B cell (primary cell): Measurements from ENCODE around the gene FABP6. TPM values are rescaled to one million over a fixed set of nuclear protein-coding genes. Genes with fewer than 3 reads are reported as not detected.

ENCODE experiments used
- ATAC-seq: fragments of 200-7000 bp; cut with Tn5 transposase; one replicate; pipeline ENCODE4 v1.10.0; 2021; ENCODE audit warnings: low read depth, mild to moderate bottlenecking, moderate number of reproducible peaks, moderate library complexity
- CTCF ChIA-PET: fragments of 350-600 bp; sonication (Branson Sonifier 250); formaldehyde crosslinking; loops from one replicate; lab custom pipeline; 2021; ENCODE audit warnings: antibody characterized with exemption, inconsistent platforms; lab: Charles Lee
- POLR2A ChIA-PET: fragments of 350-600 bp; sonication (Branson Sonifier 250); formaldehyde crosslinking; loops from one replicate; lab custom pipeline; 2021; ENCODE audit warnings: antibody characterized with exemption; lab: Charles Lee
- DNase-seq: peaks from one replicate; pipeline ENCODE4 v3.0.0; 2013
- H2AFZ ChIP-seq: 2 replicates; pipeline ENCODE4 v1.6.1; 2012; ENCODE audit warnings: mild to moderate bottlenecking, low read depth, low read length; ENCODE audit not compliant: insufficient read depth, poor library complexity, severe bottlenecking
- H3K27ac ChIP-seq, 2 donors: 1 replicate in 1 of 2; 2 replicates in 1 of 2; pipeline ENCODE4 v1.5.1; 2012 to 2013; ENCODE audit warnings: low read length in 2 of 2, mild to moderate bottlenecking in 2 of 2, moderate library complexity in 1 of 2
- H3K27me3 ChIP-seq, 4 experiments: fragments of 200-600 bp in 1 of 4; sonication (generic) in 1 of 4; replicated peaks in 1 of 4; 1 replicate in 2 of 4; 2 replicates in 2 of 4; pipeline versions ENCODE4 v1.6.1 to v1.7.0; 2013 to 2016; ENCODE audit warnings: low read length in 3 of 4, mild to moderate bottlenecking in 2 of 4, mixed read lengths in 1 of 4, moderate library complexity in 1 of 4; ENCODE audit not compliant: insufficient read depth in 4 of 4, control insufficient read depth in 3 of 4; ENCODE audit errors: control extremely low read depth in 1 of 4
- H3K36me3 ChIP-seq, 2 experiments: replicated peaks in 1 of 2; 1 replicate in 1 of 2; 2 replicates in 1 of 2; pipeline versions ENCODE4 v1.6.1 to v1.7.1; 2013; ENCODE audit warnings: low read length in 1 of 2; ENCODE audit not compliant: insufficient read depth in 2 of 2, control insufficient read depth in 1 of 2; ENCODE audit errors: control extremely low read depth in 1 of 2, extremely low read depth in 1 of 2
- H3K4me1 ChIP-seq, 2 donors: fragments of 200-600 bp in 1 of 2; sonication (generic) in 1 of 2; 1 replicate in 1 of 2; 2 replicates in 1 of 2; pipeline versions ENCODE4 v1.5.1 to v1.6.1; 2013 to 2017; ENCODE audit warnings: low read length in 2 of 2; ENCODE audit not compliant: control insufficient read depth in 2 of 2, insufficient read depth in 2 of 2
- H3K4me2 ChIP-seq: replicated peaks from 2 replicates; pipeline ENCODE3; 2012; ENCODE audit warnings: mild to moderate bottlenecking, low read depth, low read length; ENCODE audit not compliant: poor library complexity, severe bottlenecking
- H3K4me3 ChIP-seq, 5 experiments: fragments of 200-600 bp in 1 of 5; sonication (generic) in 1 of 5; 1 replicate in 3 of 5; 2 replicates in 2 of 5; pipeline versions ENCODE4 v1.5.1 to v1.7.0; 2011 to 2016; ENCODE audit warnings: low read length in 4 of 5, mild to moderate bottlenecking in 4 of 5, low read depth in 2 of 5, control low read depth in 1 of 5, moderate library complexity in 1 of 5; ENCODE audit not compliant: insufficient read depth in 1 of 5; ENCODE audit errors: control extremely low read depth in 1 of 5, extremely low read depth in 1 of 5
- H3K79me2 ChIP-seq: fragments of 200-600 bp; sonication (generic); one replicate; pipeline ENCODE4 v1.6.0; 2016; ENCODE audit warnings: low read length; ENCODE audit not compliant: control insufficient read depth, insufficient read depth
- H3K9ac ChIP-seq: fragments of 200-600 bp; sonication (generic); 2 replicates; pipeline ENCODE4 v1.6.1; 2017; ENCODE audit warnings: mild to moderate bottlenecking, low read length, moderate library complexity
- H3K9me3 ChIP-seq, 3 donors: one replicate each; pipeline versions ENCODE4 v1.6.1 to v1.7.1; 2013; ENCODE audit warnings: low read length in 2 of 3; ENCODE audit not compliant: control insufficient read depth in 2 of 3, insufficient read depth in 1 of 3; ENCODE audit errors: control extremely low read depth in 1 of 3
- H4K20me1 ChIP-seq: 2 replicates; pipeline ENCODE4 v1.6.0; 2012; ENCODE audit warnings: mild to moderate bottlenecking, low read length; ENCODE audit not compliant: insufficient read depth, control insufficient read depth, poor library complexity, severe bottlenecking
- H3K27ac Mint-ChIP-seq: one replicate; pipeline ENCODE4 v1.8.0; 2021; ENCODE audit warnings: mixed read lengths
- H3K27me3 Mint-ChIP-seq: one replicate; pipeline ENCODE4 v1.8.0; 2021; ENCODE audit warnings: mixed read lengths
- H3K4me1 Mint-ChIP-seq: one replicate; pipeline ENCODE4 v1.8.0; 2021; ENCODE audit warnings: mixed read lengths
- H3K4me3 Mint-ChIP-seq: one replicate; pipeline ENCODE4 v1.8.0; 2021; ENCODE audit warnings: mixed read lengths
- H3K9me3 Mint-ChIP-seq: one replicate; pipeline ENCODE4 v1.8.0; 2022; ENCODE audit warnings: mixed read lengths; ENCODE audit not compliant: insufficient read depth
- CTCF ChIP-seq: fragments of 200-600 bp; IDR thresholded peaks from one replicate; pipeline ENCODE4 v1.8.0; 2022; ENCODE audit warnings: antibody characterized with exemption, mild to moderate bottlenecking
- EZH2 ChIP-seq: IDR thresholded peaks from 2 replicates; pipeline ENCODE4 v1.6.1; 2012; ENCODE audit warnings: borderline replicate concordance, low read depth, mild to moderate bottlenecking, moderate library complexity, low read length; ENCODE audit not compliant: insufficient read depth, poor library complexity, severe bottlenecking
- WGBS: methylation state at CpG from one replicate; pipeline ENCODE4 v1.1.5; 2013; ENCODE audit warnings: missing lambda C conversion rate; ENCODE audit not compliant: insufficient coverage; 5-methylcytosine and 5-hydroxymethylcytosine counted together
- intact Hi-C: fragments of 100-400 bp; cut with micrococcal nuclease; formaldehyde crosslinking; loops from one replicate; pipeline ENCODE4 v1.10.0; 2022
- polyA plus RNA-seq: library from polyadenylated mRNA; depleted of rRNA; stranded (reverse); fragments of >200 nt; gene quantifications from 2 replicates; pipeline ENCODE4 v1.2.3, GENCODE V29; 2012
- total RNA-seq, 2 donors: library from RNA; stranded (reverse); fragments of 120-200 nt in 1 of 2; gene quantifications; 1 replicate in 1 of 2; 2 replicates in 1 of 2; pipeline versions ENCODE4 v1.2.3 to v1.2.4, GENCODE V29; 2013 to 2022

Gene FABP6
- total and polyA plus RNA-seq, 2 donors (not counting 1 experiment from before 2014, with no cell fraction given), result not detected

GRCh38 chr5:160286947-160287346 is 57.6 kb downstream of the FABP6 start:
- H3K27me3 ChIP-seq, result no peaks in the 10 kb centered on the region
- H3K27me3 Mint-ChIP-seq, result peaks cover 24% of the 10 kb centered on the region
- H3K4me3 Mint-ChIP-seq, result no peak overlapping the region
- ChIA-PET POLR2A (no interaction called here), CTCF (no interaction called here)
- H3K4me1 Mint-ChIP-seq, result no peaks in the 10 kb centered on the region
- TF ChIP-seq EZH2 (no peak), CTCF (no peak)
- no peaks in the 10 kb centered on the region for H3K9me3 ChIP-seq
- H3K9ac ChIP-seq, result no peak overlapping the region
- H2AFZ ChIP-seq, result no peak overlapping the region
- no peaks in the 10 kb centered on the region for H3K79me2 ChIP-seq
- no peak overlapping the region for H3K4me3 ChIP-seq
- intact Hi-C loops, result no loop called here
- H3K27ac ChIP-seq, result no peak overlapping the region
- H3K4me2 ChIP-seq, result no peak overlapping the region
- no peak overlapping the region for H3K27ac Mint-ChIP-seq
- H3K4me1 ChIP-seq, result no peaks in the 10 kb centered on the region
- no peaks in the 10 kb centered on the region for H4K20me1 ChIP-seq
- DNase-seq, result no peak
- no peak for ATAC-seq
- 100% methylated on average over 1 of the region's 6 CpGs for WGBS
- H3K9me3 Mint-ChIP-seq, result no peaks in the 10 kb centered on the region
- H3K36me3 ChIP-seq, result no peaks in the 10 kb centered on the region

DNA sequence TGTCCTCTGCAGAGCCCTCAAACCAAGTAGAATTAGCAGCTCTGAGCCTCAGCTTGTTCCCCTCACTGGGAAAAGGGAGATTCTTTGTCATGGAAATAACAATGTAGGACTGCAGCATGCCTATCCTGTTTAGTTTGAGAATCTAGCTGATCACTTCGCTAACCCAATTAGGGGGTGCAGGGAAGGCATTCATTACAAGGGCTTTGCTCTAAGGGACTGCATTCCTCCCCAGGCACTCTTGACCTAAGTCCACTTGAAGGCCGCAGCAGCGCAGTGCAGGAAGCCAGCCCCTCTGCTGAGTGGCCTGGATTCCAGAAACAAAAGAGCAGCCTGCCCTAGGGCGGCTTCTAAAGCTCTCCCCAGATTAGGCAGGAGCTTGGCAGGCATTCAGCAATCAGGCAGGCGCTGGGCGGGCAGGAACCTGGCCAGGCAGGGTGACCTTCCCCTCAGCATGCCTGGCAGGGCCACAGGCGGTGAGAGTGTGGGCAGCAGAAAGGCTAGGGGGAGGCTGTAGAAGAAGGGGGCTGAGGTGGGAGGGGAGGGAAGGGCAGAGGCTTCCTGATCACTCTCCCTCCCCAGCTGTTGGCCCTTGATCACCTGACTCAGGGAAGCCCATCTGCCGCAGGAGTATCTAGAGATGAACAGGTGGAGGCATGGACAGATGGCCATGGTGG is 58.2 kb downstream of the FABP6 start:
- Histone ChIP-seq H3K4me2 (no peak overlapping the region), H4K20me1 (no peaks in the 10 kb centered on the region), H3K27ac (no peak overlapping the region), H3K4me3 (no peak overlapping the region), H3K9me3 (no peaks in the 10 kb centered on the region), H3K36me3 (no peaks in the 10 kb centered on the region), H3K79me2 (no peaks in the 10 kb centered on the region), H3K4me1 (no peaks in the 10 kb centered on the region), H3K9ac (no peak overlapping the region), H3K27me3 (no peaks in the 10 kb centered on the region), H2AFZ (no peak overlapping the region)
- Mint-ChIP-seq H3K4me1 (no peaks in the 10 kb centered on the region), H3K27ac (no peak overlapping the region), H3K9me3 (no peaks in the 10 kb centered on the region), H3K4me3 (no peak overlapping the region), H3K27me3 (peaks cover 21% of the 10 kb centered on the region)
- intact Hi-C loops, result no loop called here
- 89% methylated on average over 5 of the region's 8 CpGs for WGBS
- ATAC-seq (no peak), DNase-seq (no peak)
- ChIA-PET POLR2A (no interaction called here), CTCF (no interaction called here)
- TF ChIP-seq EZH2, result no peak
- no peak for TF ChIP-seq CTCF

Other genes starting within 250 kb of the FABP6 start
- 37.5 and 40.4 TPM in 2 replicates for gene TTC1, start 220.4 kb upstream of the FABP6 start, total RNA-seq
- 11.8 and 12.1 TPM in 2 replicates for gene TTC1, start 220.4 kb upstream of the FABP6 start, polyA plus RNA-seq
- 48.8 and 50.1 TPM in 2 replicates for gene PWWP2A, start 110.1 kb upstream of the FABP6 start, total RNA-seq
- gene PWWP2A, start 110.1 kb upstream of the FABP6 start, polyA plus RNA-seq, result 17.0 and 19.6 TPM in 2 replicates
- 0.36 and 0.67 TPM in 2 replicates for gene CCNJL, start 83.1 kb downstream of the FABP6 start, total RNA-seq
- 0.03 and 0.06 TPM in 2 replicates for gene CCNJL, start 83.1 kb downstream of the FABP6 start, polyA plus RNA-seq
- not detected in 2 replicates for gene C1QTNF2, start 141.1 kb downstream of the FABP6 start, total RNA-seq
- not detected in 2 replicates for gene C1QTNF2, start 141.1 kb downstream of the FABP6 start, polyA plus RNA-seq
- 1.3 TPM in 2 replicates for gene FAM200C, start 170.5 kb downstream of the FABP6 start, total RNA-seq
- gene FAM200C, start 170.5 kb downstream of the FABP6 start, polyA plus RNA-seq, result 0.23 and 0.28 TPM in 2 replicates
- 68.3 and 83.2 TPM in 2 replicates for gene SLU7, start 189.6 kb downstream of the FABP6 start, total RNA-seq
- gene SLU7, start 189.6 kb downstream of the FABP6 start, polyA plus RNA-seq, result 30.8 and 80.7 TPM in 2 replicates
- 7.5 and 8.1 TPM in 2 replicates for gene PTTG1, start 192.3 kb downstream of the FABP6 start, total RNA-seq
- 14.1 and 15.4 TPM in 2 replicates for gene PTTG1, start 192.3 kb downstream of the FABP6 start, polyA plus RNA-seq